Skeletal muscle tissue (tissue), 4 donors: ENCODE results near the gene AVPR2. TPM values are rescaled to one million over a fixed set of nuclear protein-coding genes. Genes with fewer than 3 reads are reported as not detected.
A peak's percentile ranks its signal among the peaks of the same experiment; 100 is the strongest.

Experiments
- H3K27ac ChIP-seq: one replicate; pipeline ENCODE4 v1.7.0; 2013; ENCODE audit warnings: mild to moderate bottlenecking, low read depth, low read length, inconsistent platforms
- H3K27me3 ChIP-seq, 3 donors: one replicate each; pipeline ENCODE4 v1.7.0; 2013; ENCODE audit warnings: low read length in 3 of 3; ENCODE audit not compliant: control insufficient read depth in 3 of 3, insufficient read depth in 3 of 3
- H3K36me3 ChIP-seq, 3 donors: one replicate each; pipeline ENCODE4 v1.7.0; 2013; ENCODE audit warnings: low read length in 3 of 3; ENCODE audit not compliant: control insufficient read depth in 3 of 3, insufficient read depth in 3 of 3
- H3K4me1 ChIP-seq, 3 donors: one replicate each; pipeline ENCODE4 v1.7.0; 2013; ENCODE audit warnings: low read length in 3 of 3, mild to moderate bottlenecking in 3 of 3; ENCODE audit not compliant: control insufficient read depth in 3 of 3, insufficient read depth in 3 of 3
- H3K4me3 ChIP-seq, 3 donors: one replicate each; pipeline ENCODE4 v1.7.0; 2013; ENCODE audit warnings: low read length in 3 of 3
- H3K9ac ChIP-seq, 3 donors: one replicate each; pipeline ENCODE4 v1.7.0; 2013; ENCODE audit warnings: low read length in 3 of 3, mild to moderate bottlenecking in 3 of 3, moderate library complexity in 2 of 3, low read depth in 1 of 3
- H3K9me3 ChIP-seq, 3 donors: one replicate each; pipeline ENCODE4 v1.7.0; 2013; ENCODE audit warnings: low read length in 3 of 3; ENCODE audit not compliant: control insufficient read depth in 3 of 3
- total RNA-seq: library from RNA; depleted of rRNA; stranded (reverse); fragments of >200 nt; gene quantifications from one replicate; pipeline ENCODE4 v1.2.3, GENCODE V29; 2014
- donor health status: Osteomylitis.

The AVPR2 gene
- total RNA-seq, 1 donor from 2014 or later, result 1.0 TPM

DNA sequence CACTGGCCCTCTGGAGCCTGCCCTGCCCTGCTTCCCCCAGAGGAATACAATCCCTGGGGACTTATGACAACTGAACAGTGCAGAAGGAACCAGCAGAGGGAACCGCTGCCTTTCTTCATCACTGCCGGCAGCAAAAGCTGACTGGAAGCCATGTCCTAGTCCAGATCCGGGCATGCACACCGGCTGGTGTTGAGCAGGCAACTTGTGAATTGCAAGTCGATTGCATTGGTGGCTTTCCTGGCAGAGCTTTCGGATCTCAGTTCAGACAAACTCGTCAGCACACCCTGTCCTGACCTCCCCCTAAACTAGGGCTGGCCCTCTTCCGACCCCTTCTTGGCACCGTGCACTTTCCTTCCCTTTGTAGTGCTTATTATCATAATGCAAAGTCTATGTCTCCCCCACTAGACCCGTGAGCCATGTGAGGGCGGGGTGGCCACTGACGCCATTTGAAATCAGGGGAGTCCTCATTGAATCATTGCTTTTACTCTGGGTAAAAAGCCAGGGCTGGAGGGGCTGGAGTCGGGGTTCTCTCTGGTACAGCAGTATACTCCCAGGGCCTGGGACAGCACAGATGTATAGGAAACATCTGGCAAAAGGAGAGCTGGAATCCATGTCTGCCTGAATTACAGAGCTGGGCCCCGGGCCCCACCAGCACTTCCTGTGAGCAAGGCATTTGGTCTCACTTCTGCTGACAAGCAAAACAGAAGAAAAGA is 19.8 kb downstream of the AVPR2 start:
- Histone ChIP-seq H3K36me3 (no peaks in the 10 kb centered on the region), H3K27me3 (peaks cover 0 to 8% (median 0%) of the 10 kb centered on the region in 3 donors), H3K9me3 (no peaks in the 10 kb centered on the region), H3K4me1 (peaks cover 25 to 62% (median 43%) of the 10 kb centered on the region in 3 donors), H3K27ac (no peak overlapping the region), H3K9ac (peak overlapping the region in 1 of 3 donors; percentile 25), H3K4me3 (no peak overlapping the region)

DNA sequence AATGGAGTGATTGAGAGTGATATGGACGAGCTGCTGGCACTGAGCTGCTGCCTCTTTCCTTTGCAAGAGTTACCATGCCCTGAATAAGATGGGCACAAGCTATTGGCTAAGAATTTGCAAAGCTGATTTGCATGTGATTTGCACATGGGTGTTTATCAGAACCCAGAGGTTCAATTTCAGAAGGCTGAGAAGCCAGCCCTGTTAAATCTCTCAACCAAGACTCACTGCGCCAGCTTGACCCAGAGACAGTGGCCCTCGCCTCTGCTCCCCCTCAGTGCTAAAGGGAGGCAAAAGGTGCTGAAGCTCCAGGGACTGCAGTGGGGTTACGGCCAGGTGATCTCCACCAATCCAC is 20.9 kb downstream of the AVPR2 start:
- Histone ChIP-seq H3K27ac (peak overlapping the region; percentile 12), H3K36me3 (peaks cover 3 to 10% (median 3%) of the 10 kb centered on the region in 3 donors), H3K9me3 (no peaks in the 10 kb centered on the region), H3K9ac (no peak overlapping the region), H3K4me1 (peaks cover 25 to 69% (median 44%) of the 10 kb centered on the region in 3 donors), H3K4me3 (peak overlapping the region; percentile 27 to 35 (median 30)), H3K27me3 (peaks cover 0 to 8% (median 0%) of the 10 kb centered on the region in 3 donors)

DNA sequence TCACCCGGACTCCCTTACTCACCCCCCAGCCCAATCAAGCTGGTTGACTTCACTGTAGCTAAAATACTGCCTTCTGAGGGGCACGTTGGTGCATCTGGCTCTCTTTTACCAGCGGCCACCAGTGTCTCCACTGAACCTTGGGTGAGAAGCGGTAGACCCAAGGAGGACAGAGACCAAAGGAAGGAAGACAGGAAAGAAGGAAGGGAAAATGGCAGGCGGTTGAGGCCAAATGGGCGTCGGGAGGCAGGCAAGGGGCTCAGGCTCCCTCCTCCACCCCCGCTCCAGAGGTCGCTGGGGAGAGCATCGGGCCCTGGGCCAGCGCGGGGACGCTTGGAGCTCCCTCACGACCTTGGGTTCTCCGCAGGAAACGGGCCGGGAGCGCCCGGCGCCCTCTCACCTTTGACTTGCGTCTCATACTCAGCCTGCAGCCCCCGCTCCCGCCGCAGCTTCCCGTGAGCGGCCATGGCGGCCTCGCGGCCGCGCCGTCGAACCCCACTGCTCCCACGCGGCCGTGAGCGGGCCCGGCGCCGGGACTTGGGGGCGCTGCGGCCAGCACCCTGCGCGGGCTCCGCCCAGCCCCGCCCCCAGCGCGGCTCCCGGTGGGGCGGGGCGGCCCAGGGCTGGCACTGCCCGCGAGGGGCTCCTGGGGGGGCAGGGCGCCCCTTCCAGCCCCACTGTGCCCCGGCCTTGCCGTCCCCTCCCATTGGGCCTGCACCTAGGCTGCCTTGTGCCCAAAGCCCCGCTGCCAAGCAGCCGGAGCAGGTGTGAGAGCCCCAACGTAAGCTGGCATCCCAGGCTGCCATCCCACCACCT is 21.5 kb downstream of the AVPR2 start, which contains the start of gene ARHGAP4:
TSS of gene ARHGAP4 (minus strand) at position 526 of the 813 bp plus-strand sequence. CDS start at position 464, 62 bp downstream.
- H3K9ac ChIP-seq, result peak within 1 kb of the TSS; percentile 85 to 90 (median 87)
- H3K4me3 ChIP-seq, result peak within 1 kb of the TSS; percentile 38 to 77 (median 68)
- H3K36me3 ChIP-seq, result peaks cover 7 to 15% (median 8%) of the 10 kb centered on the region in 3 donors
- H3K27me3 ChIP-seq, result peaks cover 0 to 7% (median 0%) of the 10 kb centered on the region in 3 donors
- H3K9me3 ChIP-seq, result no peaks in the 10 kb centered on the region
- H3K4me1 ChIP-seq, result peaks cover 25 to 72% (median 43%) of the 10 kb centered on the region in 3 donors
- H3K27ac ChIP-seq, result peak within 1 kb of the TSS; percentile 88

DNA sequence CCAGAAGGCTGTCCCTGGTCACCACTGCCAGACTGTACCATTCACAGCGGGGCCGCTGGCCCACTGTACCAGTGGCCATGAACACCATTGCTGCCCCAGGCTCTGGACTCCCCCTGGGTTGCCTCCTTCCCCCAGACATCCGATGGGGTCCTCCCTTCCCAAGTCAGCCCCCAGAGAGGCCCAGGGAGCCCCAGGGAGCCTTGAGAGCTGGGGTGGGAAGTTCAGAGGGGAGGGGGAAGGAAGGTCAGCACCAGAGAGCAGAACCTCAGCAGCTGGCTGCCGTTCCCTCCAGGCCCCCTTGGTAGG is 22.0 kb downstream of the AVPR2 start:
- H3K4me3 ChIP-seq, result peak overlapping the region in 2 of 3 donors; percentile 38 to 68
- peaks cover 0 to 5% (median 0%) of the 10 kb centered on the region in 3 donors for H3K27me3 ChIP-seq
- peak overlapping the region in 2 of 3 donors; percentile 87 to 90 for H3K9ac ChIP-seq
- peaks cover 25 to 69% (median 41%) of the 10 kb centered on the region in 3 donors for H3K4me1 ChIP-seq
- H3K27ac ChIP-seq, result peak overlapping the region; percentile 88
- no peaks in the 10 kb centered on the region for H3K9me3 ChIP-seq
- peaks cover 9 to 21% (median 13%) of the 10 kb centered on the region in 3 donors for H3K36me3 ChIP-seq

DNA sequence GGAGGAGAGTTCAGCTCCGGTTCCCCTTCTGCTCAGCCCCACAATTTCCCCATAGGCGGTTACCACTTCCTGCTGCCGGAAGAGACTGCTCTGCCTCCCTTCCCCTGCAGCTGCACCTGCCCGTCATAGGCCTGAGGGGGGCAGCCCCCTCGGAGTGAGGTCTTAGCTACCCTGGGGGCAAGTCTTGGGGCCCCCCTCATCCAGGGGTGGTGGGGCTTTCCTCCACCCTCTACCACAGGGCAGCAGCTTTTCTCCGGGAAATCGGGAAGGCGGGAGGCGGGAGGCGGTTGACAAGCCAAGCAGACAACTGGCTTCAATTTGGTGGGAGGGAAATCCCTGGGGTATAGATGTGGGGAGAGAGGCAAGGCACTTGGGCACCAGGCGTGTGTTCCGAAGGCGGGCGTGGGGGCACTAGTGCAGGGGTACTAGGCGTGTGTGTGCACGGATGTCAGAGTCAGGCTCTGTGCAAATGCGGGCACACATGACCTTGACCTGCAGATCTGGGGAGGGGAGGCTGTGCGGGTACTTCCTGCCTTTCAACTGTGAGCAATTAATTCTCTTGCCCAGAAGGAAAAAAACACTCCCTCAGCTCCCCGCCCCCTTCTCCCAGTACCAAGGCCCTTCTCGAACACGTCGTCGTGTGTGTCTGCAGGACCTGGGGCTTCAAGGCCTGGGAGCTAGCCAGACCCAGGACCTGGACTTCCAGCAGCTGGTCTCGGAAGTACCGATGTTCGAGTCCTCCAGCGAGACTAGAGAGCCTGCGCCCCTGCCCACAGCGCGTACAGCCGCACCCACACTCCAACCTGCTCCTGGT is 22.6 kb downstream of the AVPR2 start:
- Histone ChIP-seq H3K4me1 (peaks cover 21 to 63% (median 37%) of the 10 kb centered on the region in 3 donors), H3K27ac (peak overlapping the region; percentile 88), H3K27me3 (peaks cover 0 to 5% (median 0%) of the 10 kb centered on the region in 3 donors), H3K36me3 (peaks cover 12 to 24% (median 19%) of the 10 kb centered on the region in 3 donors), H3K9ac (peak overlapping the region; percentile 85 to 90 (median 87)), H3K9me3 (no peaks in the 10 kb centered on the region), H3K4me3 (peak overlapping the region; percentile 68 to 77 (median 77))

DNA sequence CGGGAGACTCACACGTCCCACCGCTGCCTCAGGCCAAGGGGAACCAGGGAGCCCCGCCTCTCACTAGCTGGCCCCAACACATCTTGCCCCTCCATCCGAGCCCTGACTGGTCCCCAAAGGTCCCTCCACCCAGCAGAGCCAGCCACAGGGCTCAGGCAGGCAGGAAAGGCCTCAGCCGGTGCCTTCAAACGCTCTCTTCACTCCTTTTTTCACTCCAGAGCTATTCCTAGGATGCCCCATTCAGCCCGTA is 23.1 kb downstream of the AVPR2 start:
- peaks cover 20 to 61% (median 35%) of the 10 kb centered on the region in 3 donors for H3K4me1 ChIP-seq
- H3K9ac ChIP-seq, result peak overlapping the region; percentile 85 to 90 (median 87)
- peak overlapping the region; percentile 68 to 77 (median 77) for H3K4me3 ChIP-seq
- H3K9me3 ChIP-seq, result no peaks in the 10 kb centered on the region
- H3K27me3 ChIP-seq, result peaks cover 0 to 5% (median 0%) of the 10 kb centered on the region in 3 donors
- peaks cover 12 to 24% (median 22%) of the 10 kb centered on the region in 3 donors for H3K36me3 ChIP-seq
- H3K27ac ChIP-seq, result peak overlapping the region; percentile 88

DNA sequence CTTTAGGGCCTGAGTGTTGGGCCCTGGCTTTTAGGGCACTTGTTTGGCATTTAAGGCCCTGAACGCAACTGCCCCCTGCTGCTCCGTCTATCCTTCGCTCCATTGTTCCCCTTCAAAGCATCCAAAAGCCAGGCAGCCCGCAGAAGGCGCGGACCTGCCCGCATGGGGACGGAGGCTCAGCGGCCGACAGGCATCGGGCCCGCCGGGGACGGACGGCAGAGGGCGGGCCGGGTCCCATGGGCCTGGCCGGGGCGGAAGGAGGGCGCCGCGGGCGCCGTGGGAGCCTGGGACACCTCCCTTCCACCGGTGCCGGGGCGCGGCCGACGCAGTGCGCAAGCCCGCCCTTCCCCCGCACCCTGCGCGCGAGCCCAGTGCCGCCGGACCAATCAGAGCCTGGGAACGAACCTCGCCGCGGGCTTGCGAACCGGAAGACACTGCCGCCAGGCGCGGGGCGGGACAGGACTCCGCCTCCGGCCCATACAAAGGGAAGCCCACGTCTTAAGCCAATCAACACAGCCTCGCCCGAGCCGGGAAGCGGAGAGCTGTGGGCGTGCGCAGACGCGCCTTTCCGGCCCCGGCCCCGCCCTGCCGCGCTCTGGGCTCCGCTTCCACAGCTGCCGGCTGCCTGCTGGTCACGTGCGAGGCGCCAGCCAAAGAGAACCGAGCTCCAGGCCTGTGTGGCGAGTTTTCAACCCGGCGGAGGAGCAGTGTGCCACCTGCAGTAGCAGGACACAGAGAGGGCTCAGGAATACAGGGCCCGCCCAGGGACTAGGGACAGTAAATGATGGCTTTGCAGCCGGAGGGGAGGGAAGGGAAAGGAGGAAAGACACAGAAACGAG is 23.7 kb downstream of the AVPR2 start:
- H3K9me3 ChIP-seq, result no peaks in the 10 kb centered on the region
- peaks cover 0 to 5% (median 0%) of the 10 kb centered on the region in 3 donors for H3K27me3 ChIP-seq
- peak overlapping the region; percentile 68 to 77 (median 77) for H3K4me3 ChIP-seq
- H3K36me3 ChIP-seq, result peaks cover 12 to 24% (median 24%) of the 10 kb centered on the region in 3 donors
- peak overlapping the region; percentile 88 for H3K27ac ChIP-seq
- H3K9ac ChIP-seq, result peak overlapping the region; percentile 85 to 90 (median 87)
- peaks cover 17 to 55% (median 30%) of the 10 kb centered on the region in 3 donors for H3K4me1 ChIP-seq

DNA sequence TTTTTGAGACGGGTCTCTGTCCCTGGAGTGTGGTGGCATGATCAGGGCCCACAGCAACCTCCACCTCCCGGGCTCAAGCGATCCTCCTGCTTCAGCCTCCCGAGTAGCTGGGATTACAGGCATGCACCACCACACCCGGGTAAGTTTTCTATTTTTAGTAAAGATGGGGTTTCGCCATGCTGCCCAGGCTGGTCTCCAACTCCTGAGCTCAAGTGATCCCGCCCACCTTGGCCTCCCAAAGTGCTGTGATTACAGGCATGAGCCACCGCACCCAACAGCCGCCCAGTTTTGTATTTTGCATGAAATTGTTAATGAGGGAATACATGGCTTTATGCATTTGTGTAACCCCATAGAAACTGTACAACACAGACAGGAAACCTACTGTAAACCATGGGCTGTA is 24.4 kb downstream of the AVPR2 start:
- no peak overlapping the region for H3K27ac ChIP-seq
- peaks cover 17 to 53% (median 29%) of the 10 kb centered on the region in 3 donors for H3K4me1 ChIP-seq
- peaks cover 12 to 25% (median 24%) of the 10 kb centered on the region in 3 donors for H3K36me3 ChIP-seq
- peak overlapping the region in 1 of 3 donors; percentile 55 for H3K4me3 ChIP-seq
- no peaks in the 10 kb centered on the region for H3K9me3 ChIP-seq
- H3K9ac ChIP-seq, result peak overlapping the region in 1 of 3 donors; percentile 87
- H3K27me3 ChIP-seq, result peaks cover 0 to 5% (median 0%) of the 10 kb centered on the region in 3 donors

DNA sequence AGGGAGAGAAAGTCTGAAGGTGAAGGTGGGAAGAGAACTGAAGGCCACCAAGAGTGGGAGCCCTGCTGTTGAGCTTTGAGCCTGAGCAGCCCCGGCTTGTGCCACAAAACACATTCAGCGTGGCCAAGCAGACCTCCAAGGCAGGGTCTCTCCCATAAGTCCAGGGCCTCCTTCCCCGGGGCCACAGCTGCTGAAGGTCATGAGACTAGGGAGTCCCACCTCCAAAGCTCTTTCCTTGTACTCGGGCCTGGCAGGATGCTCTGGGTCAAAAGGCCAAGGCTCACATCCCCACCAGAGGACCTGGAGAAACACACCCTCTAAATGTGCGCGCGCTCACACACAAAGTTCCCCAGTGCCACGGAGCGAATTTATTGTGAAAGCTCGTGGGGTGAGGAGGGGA is 25.1 kb downstream of the AVPR2 start:
- H3K9ac ChIP-seq, result no peak overlapping the region
- H3K27me3 ChIP-seq, result peaks cover 0 to 5% (median 0%) of the 10 kb centered on the region in 3 donors
- peaks cover 12 to 25% (median 24%) of the 10 kb centered on the region in 3 donors for H3K36me3 ChIP-seq
- H3K4me3 ChIP-seq, result no peak overlapping the region
- no peak overlapping the region for H3K27ac ChIP-seq
- H3K4me1 ChIP-seq, result peaks cover 22 to 56% (median 31%) of the 10 kb centered on the region in 3 donors
- no peaks in the 10 kb centered on the region for H3K9me3 ChIP-seq
